Measurements from ENCODE around the gene B3GALT5.

B3GALT5 gene

DNA sequence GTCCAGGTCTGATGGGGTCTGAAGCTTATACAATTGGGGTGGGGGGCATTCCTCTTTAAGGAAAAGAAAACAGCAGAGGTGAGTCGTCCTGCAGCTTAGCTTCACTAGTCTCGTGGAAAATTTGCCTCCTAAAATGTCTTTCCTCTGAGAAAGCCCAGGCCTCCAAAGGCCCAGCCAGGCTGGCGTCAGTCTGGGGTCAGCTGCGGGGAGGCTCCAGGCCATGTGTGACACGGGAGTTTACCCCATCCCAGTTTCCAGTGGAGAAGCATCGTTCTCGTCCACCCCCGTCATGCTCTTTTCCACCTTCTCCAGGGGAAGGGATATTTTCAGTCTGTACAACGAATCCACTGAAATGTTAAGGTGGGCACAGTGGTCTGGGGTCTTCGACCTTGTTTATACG, 42.8 kb downstream of the B3GALT5 start:
- no peak overlapping the region for H3K4me3 ChIP-seq (ENCODE audit: low read depth, low read length)
- TF ChIP-seq CTCF (IDR thresholded peaks at IDR 0.05; ENCODE audit: low read depth, low read length) = no peak

DNA sequence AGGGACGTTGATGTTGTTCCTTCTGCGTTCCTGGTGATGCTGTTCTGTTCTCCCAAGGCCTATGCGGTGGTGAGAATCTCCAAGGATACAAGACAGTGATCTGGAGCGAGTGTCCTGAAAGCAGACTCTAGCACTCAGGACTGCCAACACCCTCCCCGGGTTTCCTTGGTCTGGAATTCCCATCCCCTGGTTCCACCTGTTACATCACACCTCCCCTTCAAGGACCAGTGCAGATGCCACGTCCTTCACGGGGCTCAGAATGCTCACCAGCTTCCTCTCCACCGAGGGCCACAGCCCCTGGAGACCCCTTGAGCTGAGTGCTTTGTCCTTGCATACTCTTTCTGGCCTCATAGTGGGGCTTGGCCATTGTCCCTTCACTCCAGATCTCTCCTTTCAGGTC, 43.5 kb downstream of the B3GALT5 start:
- no peak for TF ChIP-seq CTCF (IDR thresholded peaks at IDR 0.05; ENCODE audit: low read depth, low read length)
- no peak overlapping the region for H3K4me3 ChIP-seq (ENCODE audit: low read depth, low read length)

DNA sequence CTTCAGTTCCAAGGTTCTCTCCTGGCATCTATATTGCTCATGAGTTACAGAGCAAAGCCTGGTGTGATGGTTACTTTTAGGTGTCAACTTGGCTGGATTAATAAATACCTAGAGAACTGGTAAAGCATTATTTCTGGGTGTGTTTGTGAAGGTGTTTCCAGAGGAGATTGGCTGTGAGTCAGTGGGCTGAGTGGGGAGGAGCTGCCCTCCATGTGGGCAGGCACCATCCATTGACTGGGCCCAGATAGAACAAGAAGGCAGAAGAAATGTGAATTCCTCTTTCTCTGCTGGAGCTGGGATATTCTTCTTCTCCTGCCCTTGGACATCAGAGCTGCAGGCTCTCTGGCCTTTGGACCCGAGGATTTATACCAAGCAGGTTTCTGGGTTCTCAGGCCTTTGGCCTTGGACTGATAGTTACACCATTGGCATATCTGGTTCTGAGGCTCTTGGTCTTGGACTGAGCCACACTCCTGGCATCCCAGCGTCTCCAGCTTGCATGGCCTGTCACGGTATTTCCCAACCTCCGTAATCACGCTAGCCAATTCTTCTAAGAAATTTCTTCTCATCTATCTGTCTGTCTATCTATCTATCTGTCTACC, 44.5 kb downstream of the B3GALT5 start:
- TF ChIP-seq CTCF (IDR thresholded peaks at IDR 0.05; ENCODE audit: low read depth, low read length) = no peak
- no peak overlapping the region for H3K4me3 ChIP-seq (ENCODE audit: low read depth, low read length)

- no peak overlapping the region for H3K4me3 ChIP-seq (ENCODE audit: low read depth, low read length)
- no peak for TF ChIP-seq CTCF (IDR thresholded peaks at IDR 0.05; ENCODE audit: low read depth, low read length)
Measured at GRCh38 chr21:39658066-39658465, 45.3 kb downstream of the B3GALT5 start.

- H3K4me3 ChIP-seq (ENCODE audit: low read depth, low read length) = no peak overlapping the region
- no peak for TF ChIP-seq CTCF (IDR thresholded peaks at IDR 0.05; ENCODE audit: low read depth, low read length)
Measured at GRCh38 chr21:39659070-39659815, 46.5 kb downstream of the B3GALT5 start.

DNA sequence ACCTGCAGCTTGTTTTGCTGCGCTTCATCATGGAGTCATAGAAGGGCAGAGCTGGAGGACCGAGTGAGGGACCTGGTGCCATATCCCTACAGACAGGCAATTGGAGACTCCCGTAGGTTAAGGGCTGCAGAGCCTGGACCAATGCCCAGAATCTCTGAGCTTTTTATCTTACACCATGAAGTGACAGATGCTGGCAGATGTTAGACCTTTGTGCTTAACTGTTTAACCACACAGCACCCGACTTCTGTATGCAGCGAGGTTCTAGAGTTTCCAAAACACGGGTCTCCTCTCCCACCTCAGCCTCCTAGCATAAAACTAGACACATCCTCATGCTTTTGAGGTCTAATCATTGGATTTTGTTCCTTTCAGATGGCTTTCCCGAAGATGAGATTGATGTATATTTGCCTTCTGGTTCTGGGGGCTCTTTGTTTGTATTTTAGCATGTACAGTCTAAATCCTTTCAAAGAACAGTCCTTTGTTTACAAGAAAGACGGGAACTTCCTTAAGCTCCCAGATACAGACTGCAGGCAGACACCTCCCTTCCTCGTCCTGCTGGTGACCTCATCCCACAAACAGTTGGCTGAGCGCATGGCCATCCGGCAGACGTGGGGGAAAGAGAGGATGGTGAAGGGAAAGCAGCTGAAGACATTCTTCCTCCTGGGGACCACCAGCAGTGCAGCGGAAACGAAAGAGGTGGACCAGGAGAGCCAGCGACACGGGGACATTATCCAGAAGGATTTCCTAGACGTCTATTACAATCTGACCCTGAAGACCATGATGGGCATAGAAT, 47.6 kb downstream of the B3GALT5 start:
- peak overlapping the region; percentile 47 for H3K4me3 ChIP-seq (ENCODE audit: low read depth, low read length)
- no peak for TF ChIP-seq CTCF (IDR thresholded peaks at IDR 0.05; ENCODE audit: low read depth, low read length)

DNA sequence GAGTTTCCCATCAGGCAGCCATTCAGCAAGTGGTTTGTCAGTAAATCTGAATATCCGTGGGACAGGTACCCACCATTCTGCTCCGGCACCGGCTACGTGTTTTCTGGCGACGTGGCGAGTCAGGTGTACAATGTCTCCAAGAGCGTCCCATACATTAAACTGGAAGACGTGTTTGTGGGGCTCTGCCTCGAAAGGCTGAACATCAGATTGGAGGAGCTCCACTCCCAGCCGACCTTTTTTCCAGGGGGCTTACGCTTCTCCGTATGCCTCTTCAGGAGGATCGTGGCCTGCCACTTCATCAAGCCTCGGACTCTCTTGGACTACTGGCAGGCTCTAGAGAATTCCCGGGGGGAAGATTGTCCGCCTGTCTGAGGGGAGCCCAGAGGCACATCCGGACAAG, 48.4 kb downstream of the B3GALT5 start:
- no peak overlapping the region for H3K4me3 ChIP-seq (ENCODE audit: low read depth, low read length)
- TF ChIP-seq CTCF (IDR thresholded peaks at IDR 0.05; ENCODE audit: low read depth, low read length) = no peak
